OCI-M2 (cell line): Measurements from ENCODE around the gene OCA2.

Experiments used
- DNase-seq: peaks from one replicate; lab custom pipeline; 2025; ENCODE audit not compliant: unreplicated experiment; lab: John Stamatoyannopoulos, UW

The OCA2 gene

GRCh38 chr15:27878841-27879240, 220.3 kb downstream of the OCA2 start:
- DNase-seq, result no peak

DNA sequence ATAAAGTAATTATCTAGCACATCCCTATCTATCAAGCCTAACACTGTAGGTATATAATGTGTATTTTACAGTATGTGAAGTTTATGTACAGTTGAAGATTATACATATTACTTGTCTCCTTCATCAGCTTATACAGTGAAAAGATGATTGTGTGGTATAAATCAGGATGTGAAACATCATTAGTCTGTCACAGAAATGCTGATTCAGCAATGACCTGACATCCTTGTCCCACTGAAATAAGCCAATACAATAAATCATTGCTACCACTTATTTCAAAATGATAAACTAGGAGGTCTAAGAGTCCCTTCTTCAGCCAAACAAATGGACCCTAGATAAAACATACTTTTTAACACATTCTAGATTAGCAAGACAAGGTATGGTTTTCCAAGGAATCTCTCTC, 225.3 kb downstream of the OCA2 start:
- DNase-seq, result no peak

DNA sequence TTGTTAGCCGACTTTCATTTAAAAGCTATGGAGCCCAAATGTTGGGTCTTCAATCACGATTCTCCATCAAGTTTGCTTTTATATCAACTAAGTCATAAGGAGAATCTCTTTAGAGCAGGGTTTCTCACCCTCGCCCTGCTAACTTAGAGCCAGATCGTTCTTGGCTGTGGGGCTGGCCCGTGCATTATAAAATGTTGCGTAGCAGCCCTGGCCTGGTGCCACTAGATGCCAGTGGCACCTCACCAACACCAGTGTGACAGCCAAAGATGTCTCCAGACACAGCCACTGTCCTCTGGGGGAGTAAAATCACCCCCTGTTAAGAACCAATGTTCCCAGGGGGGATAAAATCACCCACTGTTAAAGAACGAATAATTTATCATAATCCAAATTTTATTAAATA, 226.1 kb downstream of the OCA2 start:
- DNase-seq, result no peak

DNA sequence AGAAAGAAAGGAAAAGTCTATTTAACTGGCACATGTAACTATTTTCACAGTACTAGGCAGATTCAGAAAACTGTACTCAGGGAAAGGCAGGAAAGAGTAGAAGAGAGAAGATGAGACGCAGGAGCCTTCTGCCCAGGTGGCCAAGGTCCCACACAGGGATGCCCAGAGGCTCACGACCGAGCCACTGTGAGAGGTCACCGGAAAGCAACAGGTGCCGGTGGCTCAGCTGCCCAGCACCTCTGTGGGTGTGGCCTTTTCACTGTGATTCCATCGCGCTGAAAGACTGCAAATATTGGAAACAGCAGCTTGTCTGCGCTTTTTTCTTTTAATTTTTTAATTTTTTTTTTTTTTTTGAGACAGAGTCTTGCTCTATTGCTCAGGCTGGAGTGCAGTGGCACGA, 226.8 kb downstream of the OCA2 start:
- no peak for DNase-seq

DNA sequence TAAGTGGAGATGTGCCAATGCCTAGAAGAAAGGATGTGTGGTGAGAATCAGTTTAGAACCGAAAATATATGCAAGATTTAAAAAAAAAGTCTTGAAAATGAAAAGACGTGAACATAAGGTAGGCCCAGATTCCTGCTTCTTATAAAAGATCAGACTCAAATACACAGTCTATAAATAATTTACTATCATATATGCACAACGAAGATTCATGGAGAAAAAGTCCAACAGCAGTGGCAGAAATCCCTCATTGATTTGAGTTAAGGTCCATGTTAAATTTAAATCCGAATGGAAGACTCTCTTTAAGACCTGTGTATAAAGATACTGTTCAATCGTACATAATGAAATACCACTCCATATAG, 227.2 kb downstream of the OCA2 start:
- DNase-seq, result no peak

DNA sequence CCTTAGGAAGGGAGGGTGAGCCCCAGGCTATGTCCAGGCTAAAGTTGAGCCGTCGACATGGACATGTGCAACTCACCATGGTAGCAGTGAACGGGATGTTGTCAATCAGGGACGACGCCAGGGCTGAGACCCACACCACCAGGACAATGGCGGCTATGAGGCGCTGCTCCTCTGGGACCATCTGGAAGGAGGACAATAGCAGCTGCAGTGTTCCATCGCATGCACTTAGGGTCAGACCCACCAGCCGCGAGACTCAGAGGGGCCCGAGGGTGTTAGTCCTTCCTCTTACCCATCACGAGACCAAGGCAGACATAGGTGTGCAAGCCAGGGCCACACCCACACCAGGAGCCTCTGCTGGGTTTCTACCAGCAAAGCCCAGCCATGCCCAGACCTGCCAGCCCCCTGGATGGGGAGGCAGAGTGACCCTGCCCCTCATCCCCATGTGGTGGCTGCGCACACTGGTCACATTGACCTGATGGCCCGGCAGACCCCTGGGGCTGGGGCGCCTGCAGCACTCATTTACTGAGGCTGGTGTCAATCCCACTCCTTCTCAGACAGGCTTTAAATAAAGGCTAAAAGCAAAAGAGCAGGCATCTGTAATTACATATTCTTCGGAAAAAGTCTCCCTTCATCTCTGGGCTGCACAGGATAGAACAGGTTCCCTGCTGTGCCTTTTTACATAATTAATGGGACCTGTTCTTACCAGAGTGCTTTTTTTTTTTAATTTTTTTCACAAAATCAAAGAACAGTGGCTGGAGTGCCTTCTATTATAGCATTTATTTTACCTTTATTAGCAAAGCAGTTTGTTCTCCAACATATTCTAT, 227.8 kb downstream of the OCA2 start:
- no peak for DNase-seq

- DNase-seq, result no peak
These were observed 228.8 kb downstream of the OCA2 start for GRCh38 chr15:27870320-27870719.

GRCh38 chr15:27869697-27870281, 229.3 kb downstream of the OCA2 start:
- DNase-seq, result no peak

- no peak for DNase-seq
These were observed 230.2 kb downstream of the OCA2 start for GRCh38 chr15:27868828-27869404.

DNA sequence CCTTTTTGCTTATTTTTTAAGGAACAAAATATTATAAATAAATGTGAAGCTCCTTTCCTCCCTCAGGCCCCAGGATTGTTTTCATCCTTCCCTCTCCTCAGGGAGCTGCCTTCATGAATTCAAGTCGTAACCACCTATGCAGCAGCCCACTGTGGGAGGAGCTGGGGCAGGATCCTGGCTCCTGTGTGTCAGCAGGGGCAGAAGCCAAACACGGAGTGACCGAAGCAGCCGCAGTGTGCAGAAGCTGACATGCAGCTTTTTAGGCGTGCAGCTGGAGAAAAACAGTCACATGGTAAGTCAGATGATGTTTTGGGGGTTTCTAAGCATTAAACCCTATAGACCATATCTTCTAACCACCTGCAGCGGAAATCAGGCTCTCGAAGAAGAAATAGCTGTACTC, 231.3 kb downstream of the OCA2 start:
- no peak for DNase-seq

DNA sequence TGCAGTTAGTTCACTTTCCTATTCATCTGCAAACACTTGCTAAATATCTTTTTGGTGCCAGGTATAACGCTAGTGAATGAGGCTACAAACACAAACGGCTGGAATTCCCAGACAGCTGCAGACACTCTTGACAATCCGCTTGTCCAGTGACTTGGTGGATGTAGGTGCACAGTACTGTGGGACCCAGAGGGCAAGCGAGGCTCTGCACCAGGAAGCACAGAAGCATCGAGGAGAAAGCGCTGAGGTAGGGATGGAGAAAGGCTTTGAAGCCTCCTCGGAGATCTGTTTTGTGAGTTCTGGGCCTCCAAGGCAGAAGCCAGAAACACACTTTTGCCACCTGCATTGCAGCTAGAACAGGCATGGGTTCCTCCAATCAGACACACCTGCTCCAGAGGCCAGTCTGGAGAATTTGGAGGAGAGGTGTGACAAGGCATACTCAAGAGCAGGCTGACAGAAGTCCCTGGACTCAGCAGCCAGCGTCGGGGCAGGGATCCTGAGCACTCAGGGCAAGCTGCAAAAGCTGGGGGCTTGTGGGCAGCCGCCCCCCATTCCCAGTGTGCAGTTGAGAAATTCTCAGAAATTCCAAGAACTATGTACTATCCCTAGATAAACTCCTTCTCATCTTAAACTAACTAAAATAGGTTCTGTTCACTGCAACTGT, 232.5 kb downstream of the OCA2 start:
- DNase-seq, result no peak

GRCh38 chr15:27865926-27866325, 233.2 kb downstream of the OCA2 start:
- DNase-seq, result no peak

DNA sequence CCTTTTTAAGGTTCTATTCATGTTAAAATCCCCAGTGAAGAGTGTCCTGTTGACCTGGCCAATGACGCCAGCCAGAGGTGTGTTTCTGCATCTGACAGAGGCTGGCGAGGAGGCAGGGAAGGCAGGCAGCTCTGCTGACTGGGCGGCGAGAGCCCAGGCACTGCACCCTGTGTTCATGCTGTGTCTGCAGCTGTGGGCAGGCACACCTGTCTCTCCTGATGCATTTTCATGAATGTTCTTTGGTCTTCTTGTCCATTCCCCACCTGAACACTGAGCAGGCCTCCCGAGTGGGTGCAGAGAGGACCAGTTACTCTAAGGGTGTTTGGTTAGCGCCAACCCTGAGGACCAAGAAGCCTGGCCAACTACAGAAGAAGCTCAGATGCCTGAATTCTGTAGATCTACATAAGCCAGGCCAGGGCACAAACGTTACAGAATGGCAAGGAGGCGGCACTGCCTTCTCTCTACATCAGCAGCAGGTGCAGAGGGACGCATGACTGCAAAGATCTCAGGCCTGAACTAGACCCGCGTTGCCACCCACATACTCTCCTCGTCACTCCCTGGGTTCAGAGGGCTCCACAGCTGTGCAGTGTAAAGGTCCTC, 233.7 kb downstream of the OCA2 start:
- DNase-seq, result no peak

GRCh38 chr15:27864719-27865118, 234.4 kb downstream of the OCA2 start:
- DNase-seq, result no peak

GRCh38 chr15:27864086-27864485, 235.0 kb downstream of the OCA2 start:
- DNase-seq, result no peak

- DNase-seq, result no peak
These were observed 236.1 kb downstream of the OCA2 start for GRCh38 chr15:27863000-27863399.

DNA sequence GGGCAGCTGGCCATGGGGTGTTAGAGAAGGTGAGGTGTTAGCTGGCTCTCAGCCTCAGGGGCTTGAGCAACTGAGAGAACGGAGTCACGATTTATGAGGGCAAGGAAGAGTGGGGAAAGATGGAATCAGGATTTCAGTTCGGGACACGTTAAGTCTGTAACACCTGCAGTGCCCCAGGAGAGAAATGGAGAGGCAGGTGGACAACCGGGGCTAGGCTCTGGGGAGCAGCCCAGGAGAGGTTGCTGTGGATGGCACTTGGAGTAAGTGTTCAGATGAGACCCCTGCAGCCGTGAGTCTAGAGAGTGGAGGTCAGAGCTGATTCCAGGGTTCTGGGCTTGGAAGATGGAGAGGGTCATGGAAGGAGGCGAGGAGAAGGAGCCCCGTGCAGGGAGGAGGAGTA, 237.9 kb downstream of the OCA2 start:
- no peak for DNase-seq

DNA sequence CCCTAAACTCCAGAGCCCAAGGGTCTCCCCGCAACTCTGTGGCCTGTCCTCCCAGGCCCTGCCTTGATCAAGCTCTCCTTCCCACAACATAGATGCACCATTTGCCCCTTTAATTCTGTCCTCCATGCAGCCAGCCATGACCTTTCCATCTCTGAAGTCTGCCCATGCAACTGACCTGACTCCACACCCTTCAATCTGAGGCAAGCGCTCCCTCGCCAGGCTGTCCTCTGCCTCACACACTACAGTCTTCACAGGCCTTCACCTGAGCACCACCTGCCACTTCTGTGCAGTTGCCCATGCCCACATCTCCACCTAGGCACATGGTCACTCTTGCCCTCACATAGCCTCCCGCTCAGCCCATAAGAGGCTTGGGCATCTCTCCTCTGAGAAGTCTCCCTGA, 244.0 kb downstream of the OCA2 start:
- no peak for DNase-seq

DNA sequence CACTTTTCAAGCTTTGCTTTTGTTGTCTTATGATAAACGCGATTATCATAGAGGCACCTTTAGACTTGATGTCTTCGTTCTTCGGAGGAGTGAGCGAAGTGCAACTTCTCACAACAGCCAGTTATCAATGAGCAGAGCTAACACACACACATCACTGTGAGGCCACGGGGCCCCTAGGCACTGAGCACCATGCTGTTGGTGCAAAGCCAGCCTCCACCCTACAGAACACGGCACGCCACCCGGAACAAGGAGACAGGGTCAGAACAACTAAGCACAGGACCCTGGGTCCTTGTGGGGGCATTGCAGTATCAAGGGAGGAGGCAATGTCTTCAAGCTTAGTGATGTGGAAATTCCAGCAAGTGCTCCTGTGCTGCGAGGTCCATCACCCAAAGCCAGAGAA, 244.5 kb downstream of the OCA2 start:
- no peak for DNase-seq

DNA sequence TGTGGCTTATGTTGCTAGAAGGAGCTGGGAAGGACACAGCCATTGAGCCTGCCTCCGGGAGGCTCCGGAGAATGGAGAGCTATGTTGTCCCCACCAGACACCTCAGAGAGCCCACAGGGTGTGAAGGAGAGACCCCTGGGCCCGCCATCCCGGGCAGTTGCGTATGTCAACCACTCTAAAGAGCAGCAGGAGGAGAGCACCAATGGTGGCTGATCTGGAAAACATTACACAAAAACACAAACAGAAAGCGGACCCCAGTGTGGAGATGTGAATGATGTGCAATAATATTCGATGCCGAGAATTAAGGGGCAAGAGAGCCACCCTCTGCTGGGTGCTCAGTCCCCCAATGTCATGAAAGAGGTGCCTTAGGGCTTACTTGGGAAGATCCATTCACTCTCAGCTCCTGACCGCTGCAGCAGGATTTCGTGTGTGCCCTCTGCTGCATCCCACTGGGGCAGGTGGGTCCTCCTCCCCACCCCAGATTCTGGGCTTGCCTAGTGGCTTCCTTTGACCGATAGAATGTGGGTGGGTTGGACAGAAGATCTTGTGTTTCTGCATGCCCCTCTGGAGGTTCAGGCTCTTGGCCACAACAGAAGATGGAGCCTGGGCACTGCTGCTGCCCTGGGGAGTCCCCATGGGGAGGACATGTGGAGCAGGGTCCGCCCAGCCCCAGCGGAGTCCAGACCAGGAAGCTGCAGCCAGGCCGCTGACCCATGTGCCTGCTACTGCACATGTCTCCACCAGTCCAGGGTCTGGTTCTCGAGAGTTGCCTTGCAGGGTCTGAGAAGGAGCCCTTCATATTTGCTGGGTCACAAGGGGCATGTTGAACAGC, 245.3 kb downstream of the OCA2 start:
- no peak for DNase-seq

GRCh38 chr15:27851858-27852210, 247.3 kb downstream of the OCA2 start:
- DNase-seq, result no peak
